Activated CD8-positive, alpha-beta memory T cell treated with anti-CD3 and anti-CD28 coated beads, Interleukin-2, amount 50 U/mL, for 1 hour (primary cell): ENCODE results near the gene TRIM37.
"Not testable (repeated sequence)": the region's sequence is repeated elsewhere in the genome, so short reads cannot be mapped to it uniquely, and the experiment has no call there.

Experiments
- DNase-seq: peaks from one replicate; pipeline ENCODE4 v3.0.0-alpha.2; 2020; ENCODE audit errors: extremely low read depth

The TRIM37 gene

GRCh38 chr17:58993311-58993710 is 113.4 kb downstream of the TRIM37 start:
- DNase-seq, result no peak

DNA sequence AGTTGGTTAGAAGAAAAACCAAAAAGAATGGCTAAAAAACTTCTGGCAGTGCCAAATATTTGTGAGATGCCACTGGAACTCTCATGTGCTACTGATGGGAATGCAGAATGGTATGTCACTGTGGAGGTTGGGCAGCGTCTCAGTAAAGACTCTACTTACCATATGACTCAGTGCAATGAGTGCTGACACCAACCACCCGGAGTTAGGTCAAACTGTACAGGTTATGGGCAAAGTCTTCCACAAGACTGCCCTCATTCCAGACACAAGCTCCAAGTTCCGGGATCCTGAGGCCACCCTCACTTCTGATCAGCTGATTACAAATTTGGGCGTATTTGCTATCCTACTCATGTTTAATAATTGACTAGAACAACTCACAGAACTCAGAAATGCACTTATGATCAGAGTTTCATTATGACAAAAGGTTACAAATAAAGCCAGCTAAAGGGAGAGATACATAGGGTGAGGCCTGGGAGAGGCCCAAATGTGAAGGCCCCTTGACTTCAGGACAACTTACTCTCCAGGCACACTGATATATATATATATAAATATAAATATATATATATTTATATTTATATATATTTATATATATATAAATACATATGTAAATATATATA is 114.9 kb downstream of the TRIM37 start:
- DNase-seq, result no peak

GRCh38 chr17:58989629-58990028 is 117.1 kb downstream of the TRIM37 start:
- DNase-seq, result no peak

- no peak for DNase-seq
These were observed 120.7 kb downstream of the TRIM37 start for GRCh38 chr17:58985971-58986370.

GRCh38 chr17:58985367-58985766 is 121.3 kb downstream of the TRIM37 start:
- no peak for DNase-seq

GRCh38 chr17:58982626-58983025 is 124.1 kb downstream of the TRIM37 start:
- DNase-seq, result no peak

DNA sequence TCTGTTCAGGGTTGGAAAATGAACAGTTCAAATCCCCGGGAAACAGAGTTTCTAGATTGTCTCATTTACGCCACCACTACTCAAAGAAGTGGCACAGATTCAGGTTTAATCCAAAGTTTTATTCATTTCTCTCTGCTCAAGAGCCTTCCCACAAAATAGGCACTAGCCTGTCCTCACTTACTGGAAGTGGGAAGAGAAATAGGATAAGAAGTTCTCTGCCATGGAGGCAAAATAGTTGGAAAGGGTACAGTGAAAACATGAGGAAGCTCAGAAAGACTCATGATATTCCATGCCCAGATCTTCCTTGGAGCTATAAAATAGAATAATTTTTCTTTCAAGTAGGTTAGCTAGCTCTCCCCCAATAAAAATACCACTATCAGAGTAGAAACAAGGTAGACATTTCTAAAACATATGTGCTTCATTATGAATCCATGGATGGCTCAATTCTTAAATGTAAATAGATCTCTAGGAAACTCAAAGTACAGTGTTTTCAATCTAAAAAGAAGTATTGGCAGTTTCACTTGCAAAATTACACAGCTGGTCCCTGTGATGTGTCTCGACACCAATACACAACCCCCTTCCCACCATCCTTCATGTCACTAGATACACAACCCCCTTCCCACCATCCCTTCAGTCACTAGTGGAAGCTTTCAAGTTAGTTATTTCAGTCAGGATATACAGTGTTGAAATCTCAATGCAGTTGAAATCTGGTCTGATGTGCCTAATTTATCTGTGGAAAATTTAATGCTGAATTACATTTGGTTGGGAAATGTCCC is 125.8 kb downstream of the TRIM37 start:
- DNase-seq, result no peak

DNA sequence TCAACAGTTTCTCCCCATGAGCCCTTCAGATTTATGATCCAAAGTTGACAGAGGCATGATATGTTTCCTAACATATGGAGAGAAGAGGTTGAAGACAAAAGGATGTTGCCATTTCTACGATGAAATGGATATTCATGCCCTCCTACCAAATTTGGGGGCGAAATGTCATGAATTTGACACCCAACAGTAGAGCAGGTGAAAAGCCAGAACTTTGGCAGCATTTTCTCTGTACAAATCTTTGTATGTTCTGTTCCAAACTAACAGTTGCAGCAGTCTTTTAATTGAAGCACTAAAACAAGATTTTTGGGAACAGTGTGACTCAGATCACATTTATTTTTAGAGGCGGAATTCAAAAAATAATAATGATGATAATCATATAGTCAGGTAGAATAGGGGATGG is 130.1 kb downstream of the TRIM37 start:
- no peak for DNase-seq

GRCh38 chr17:58974354-58974753 is 132.3 kb downstream of the TRIM37 start:
- no peak for DNase-seq

GRCh38 chr17:58970609-58971450 is 135.8 kb downstream of the TRIM37 start:
- DNase-seq, result no peak

GRCh38 chr17:58969612-58970011 is 137.1 kb downstream of the TRIM37 start:
- no peak for DNase-seq

GRCh38 chr17:58969156-58969555 is 137.5 kb downstream of the TRIM37 start:
- no peak for DNase-seq

DNA sequence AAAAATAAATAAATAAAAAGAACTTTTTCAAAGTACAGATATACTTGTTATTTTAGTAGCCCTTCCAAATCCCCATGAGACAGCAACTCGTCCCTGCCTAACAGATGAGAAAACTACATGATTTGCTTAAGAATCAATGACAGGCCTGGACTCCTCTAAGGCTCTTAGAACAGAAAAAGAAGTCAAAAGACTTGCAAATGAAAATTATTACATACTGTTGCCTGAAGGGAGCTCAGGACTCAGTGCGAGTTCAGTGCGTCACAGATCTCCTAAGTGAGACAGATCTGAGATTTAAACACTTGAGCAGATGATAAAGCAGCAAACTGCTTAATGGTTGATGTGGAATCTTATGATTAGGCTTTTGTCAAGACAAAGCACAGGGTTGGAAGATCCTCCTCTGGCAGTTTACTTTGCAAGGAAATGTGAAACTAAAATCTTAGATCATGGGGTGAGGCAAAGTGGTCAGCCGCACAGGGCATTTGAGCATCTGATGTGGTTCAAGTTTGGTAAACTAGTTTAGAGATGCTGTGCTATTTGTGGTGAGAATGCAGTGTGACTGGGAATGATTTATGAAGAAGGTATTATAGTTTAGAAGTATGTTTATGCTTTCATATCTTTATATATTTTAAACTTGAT is 138.1 kb downstream of the TRIM37 start:
- no peak for DNase-seq

DNA sequence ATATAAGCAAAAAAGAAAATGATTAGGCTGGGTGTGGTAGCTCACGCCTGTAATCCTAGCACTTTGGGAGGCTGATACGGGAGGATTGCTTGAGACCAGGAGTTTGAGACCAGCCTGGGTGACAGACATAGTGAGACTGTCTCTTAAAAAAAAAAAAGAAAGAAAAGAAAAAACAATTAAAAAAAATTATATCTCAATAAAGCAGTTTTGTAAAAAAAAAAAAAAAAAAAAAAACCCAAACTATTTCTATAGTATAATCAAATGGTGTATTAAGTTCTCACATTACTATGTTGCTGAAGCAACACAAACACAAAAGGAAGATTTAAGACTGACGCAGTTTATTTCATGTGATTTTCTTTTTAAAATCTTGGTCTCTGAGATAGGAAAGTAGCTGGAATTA is 140.5 kb downstream of the TRIM37 start:
- DNase-seq, result no peak

DNA sequence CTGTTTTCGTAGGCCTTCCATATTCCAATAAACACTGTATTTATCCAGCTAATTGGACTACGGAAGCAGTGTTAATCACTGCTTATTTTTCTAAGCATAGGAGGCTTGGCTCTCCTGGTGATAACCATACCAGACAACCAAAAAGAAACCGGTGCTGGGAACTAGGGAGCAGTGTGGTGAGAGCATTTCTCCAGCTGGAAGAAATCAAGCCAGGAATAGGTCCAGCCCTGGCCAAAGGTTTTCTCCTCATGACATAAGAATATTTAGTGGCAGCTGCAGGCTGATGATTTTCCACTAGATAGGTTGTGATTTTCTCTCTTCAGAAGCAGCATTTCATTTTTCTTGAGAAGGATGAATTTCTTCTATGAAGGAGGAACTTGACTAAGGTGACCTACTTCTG is 141.5 kb downstream of the TRIM37 start:
- no peak for DNase-seq

- no peak for DNase-seq
These were observed 146.6 kb downstream of the TRIM37 start for GRCh38 chr17:58960068-58960467.

DNA sequence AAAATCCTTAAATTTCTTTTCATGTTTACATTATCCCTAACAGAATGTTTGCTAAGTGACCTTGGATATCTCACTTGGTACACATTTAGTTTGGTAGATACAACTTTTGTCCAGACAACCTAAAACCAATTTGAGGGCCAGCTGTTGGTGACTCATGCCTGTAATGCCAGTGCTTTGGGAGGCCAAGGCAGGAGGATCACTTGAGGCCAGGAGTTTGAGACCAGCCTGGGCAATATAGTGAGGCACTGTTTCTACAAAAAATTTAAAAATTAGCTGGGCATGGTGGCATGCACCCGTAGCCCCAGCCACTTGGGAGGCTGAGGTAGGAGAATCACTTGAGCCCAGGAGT is 149.0 kb downstream of the TRIM37 start:
- DNase-seq, result not testable (repeated sequence)

GRCh38 chr17:58956997-58957724 is 149.5 kb downstream of the TRIM37 start:
- DNase-seq, result no peak

DNA sequence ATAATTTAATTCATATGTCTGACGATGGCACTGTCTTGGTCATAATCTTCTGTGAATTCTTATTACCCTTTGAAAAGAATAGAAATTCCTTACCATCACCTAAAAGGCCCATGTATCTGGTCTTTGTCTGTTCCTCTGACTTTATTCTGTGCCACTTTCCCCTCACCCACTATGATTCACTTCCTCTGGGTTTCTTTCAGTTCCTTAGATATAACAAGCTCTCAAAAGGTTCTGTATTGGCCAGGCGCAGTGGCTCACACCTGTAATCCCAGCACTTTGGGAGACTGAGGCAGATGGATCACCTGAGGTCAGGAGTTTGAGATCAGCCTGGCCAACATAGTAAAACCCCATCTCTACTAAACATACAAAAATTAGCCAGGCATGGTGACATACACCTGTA is 152.3 kb downstream of the TRIM37 start:
- not testable (repeated sequence) for DNase-seq

DNA sequence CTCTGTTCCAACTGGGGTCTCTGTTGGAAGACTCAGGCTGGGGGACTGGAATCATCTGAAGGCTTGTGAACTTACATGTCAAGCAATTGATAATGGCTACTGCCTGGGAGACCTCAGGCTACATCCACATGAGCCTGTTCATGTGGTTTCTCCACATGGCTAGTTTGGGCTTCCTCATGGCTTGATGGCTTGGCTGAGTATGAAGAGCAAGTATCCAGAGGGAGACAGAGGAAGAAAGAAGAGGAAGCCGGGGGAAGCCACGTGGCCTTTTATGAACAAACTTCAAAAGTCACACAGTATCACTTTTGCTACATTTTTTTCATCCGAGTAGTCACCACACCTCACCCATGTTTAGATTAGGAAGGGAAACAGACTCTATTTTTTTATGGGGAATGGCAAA is 158.9 kb downstream of the TRIM37 start:
- DNase-seq, result no peak

GRCh38 chr17:58947411-58947810 is 159.3 kb downstream of the TRIM37 start:
- DNase-seq, result no peak

DNA sequence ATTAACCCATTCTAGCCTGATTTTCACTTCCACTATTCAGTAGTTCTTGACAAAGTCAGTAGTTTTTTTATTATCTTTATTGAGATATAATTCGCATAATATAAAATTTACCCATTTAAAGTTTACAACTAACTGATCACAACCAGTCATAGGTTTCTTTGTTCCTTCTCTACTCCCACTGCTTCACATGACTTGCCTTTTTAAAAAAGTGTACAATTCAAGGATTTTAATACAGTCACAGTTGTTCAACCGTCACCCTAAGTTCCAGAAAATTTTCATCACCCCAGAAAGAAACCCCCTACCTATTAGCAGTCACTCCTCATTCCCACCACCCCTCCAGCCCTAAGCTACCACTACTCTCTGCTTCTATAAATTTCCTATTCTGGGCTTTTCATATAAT is 162.5 kb downstream of the TRIM37 start:
- no peak for DNase-seq
